Renal cortex interstitium (tissue), 11 donors: ENCODE measurements around the gene TTBK1. TPM values are rescaled to one million over a fixed set of nuclear protein-coding genes. Genes with fewer than 3 reads are reported as not detected.
A peak's percentile ranks its signal among the peaks of the same experiment; 100 is the strongest.

Source experiments
- DNase-seq, 11 donors: peaks; one replicate each; pipeline ENCODE4 v3.0.0-alpha.2; 2013; ENCODE audit warnings: low read depth in 9 of 11, low spot score in 4 of 11; ENCODE audit errors: extremely low read depth in 1 of 11
- polyA plus RNA-seq, 3 donors: library from polyadenylated mRNA; unstranded; fragments of 120-200 nt; gene quantifications; one replicate each; pipeline ENCODE4 v1.2.1, GENCODE V29; 2013; ENCODE audit not compliant: insufficient read length in 3 of 3

Gene TTBK1
- polyA plus RNA-seq, 3 donors: 0.26 to 0.51 (median 0.29) TPM

GRCh38 chr6:43311666-43312065, 68.4 kb downstream of the TTBK1 start:
- DNase-seq: no peak

- DNase-seq: no peak
Observed at GRCh38 chr6:43313813-43314212, 70.5 kb downstream of the TTBK1 start.

- no peak for DNase-seq
Observed at GRCh38 chr6:43318011-43318410, 74.7 kb downstream of the TTBK1 start.

- DNase-seq: no peak
Observed at GRCh38 chr6:43325876-43326275, 82.6 kb downstream of the TTBK1 start.

- DNase-seq: no peak
Observed at GRCh38 chr6:43328528-43328927, 85.2 kb downstream of the TTBK1 start.

- no peak for DNase-seq
Observed at GRCh38 chr6:43331470-43331869, 88.2 kb downstream of the TTBK1 start.

GRCh38 chr6:43331891-43332290, 88.6 kb downstream of the TTBK1 start:
- DNase-seq: no peak

- peak; percentile 31 to 66 (median 44) for DNase-seq
Observed at GRCh38 chr6:43334466-43335095, 91.3 kb downstream of the TTBK1 start.

- DNase-seq: no peak
Observed at GRCh38 chr6:43335469-43335868, 92.2 kb downstream of the TTBK1 start.

GRCh38 chr6:43336382-43336781, 93.1 kb downstream of the TTBK1 start:
- no peak for DNase-seq

Other genes with a start within 250 kb of the TTBK1 start
- gene MEA1, start 229.5 kb upstream of the TTBK1 start, polyA plus RNA-seq: 10 to 100 TPM; 80.8 to 98.4 (median 81.0) TPM
- 100 to 1,000 TPM in 1 of 3 donors, 10 to 100 TPM in 2; 91.7 to 104 (median 96.0) TPM for gene KLHDC3, start 229.2 kb upstream of the TTBK1 start, polyA plus RNA-seq
- gene RRP36, start 221.9 kb upstream of the TTBK1 start, polyA plus RNA-seq: 10 to 100 TPM; 58.0 to 62.7 (median 62.6) TPM
- 10 to 100 TPM; 47.5 to 57.8 (median 57.7) TPM for gene CUL7, start 189.6 kb upstream of the TTBK1 start, polyA plus RNA-seq
- 10 to 100 TPM; 46.8 to 73.4 (median 64.4) TPM for gene MRPL2, start 184.0 kb upstream of the TTBK1 start, polyA plus RNA-seq
- 10 to 100 TPM; 53.8 to 79.3 (median 57.6) TPM for gene KLC4, start 183.8 kb upstream of the TTBK1 start, polyA plus RNA-seq
- gene PTK7, start 167.2 kb upstream of the TTBK1 start, polyA plus RNA-seq: 100 to 1,000 TPM; 217 to 274 (median 239) TPM
- 10 to 100 TPM; 27.6 to 32.8 (median 31.5) TPM for gene SRF, start 72.2 kb upstream of the TTBK1 start, polyA plus RNA-seq
- 10 to 100 TPM; 30.8 to 45.6 (median 37.8) TPM for gene CUL9, start 61.3 kb upstream of the TTBK1 start, polyA plus RNA-seq
- 10 to 100 TPM; 45.2 to 91.1 (median 85.0) TPM for gene DNPH1, start 14.0 kb upstream of the TTBK1 start, polyA plus RNA-seq
- gene SLC22A7, start 54.8 kb downstream of the TTBK1 start, polyA plus RNA-seq: 1 to 10 TPM in 1 of 3 donors, under 1 TPM in 2; 0.79 to 1.4 (median 0.81) TPM
- gene CRIP3, start 65.3 kb downstream of the TTBK1 start, polyA plus RNA-seq: 1 to 10 TPM; 3.3 to 9.0 (median 3.7) TPM
- gene ZNF318, start 126.2 kb downstream of the TTBK1 start, polyA plus RNA-seq: 10 to 100 TPM; 28.5 to 28.8 (median 28.5) TPM
- 10 to 100 TPM; 16.9 to 27.6 (median 21.2) TPM for gene ABCC10, start 184.1 kb downstream of the TTBK1 start, polyA plus RNA-seq
- 1 to 10 TPM in 2 of 3 donors, under 1 TPM in 1; 0.73 to 1.3 (median 1.0) TPM for gene DLK2, start 212.1 kb downstream of the TTBK1 start, polyA plus RNA-seq
- 10 to 100 TPM; 36.0 to 46.3 (median 39.8) TPM for gene TJAP1, start 234.1 kb downstream of the TTBK1 start, polyA plus RNA-seq